Midbrain (tissue), 1 donor: ENCODE results near the gene UMAD1.
A peak's percentile ranks its signal among the peaks of the same experiment; 100 is the strongest.
"Not testable (repeated sequence)": the region's sequence is repeated elsewhere in the genome, so short reads cannot be mapped to it uniquely, and the experiment has no call there.

ENCODE experiments used
- DNase-seq: peaks from one replicate; lab custom pipeline; 2025; lab: John Stamatoyannopoulos, UW

The UMAD1 gene

DNA sequence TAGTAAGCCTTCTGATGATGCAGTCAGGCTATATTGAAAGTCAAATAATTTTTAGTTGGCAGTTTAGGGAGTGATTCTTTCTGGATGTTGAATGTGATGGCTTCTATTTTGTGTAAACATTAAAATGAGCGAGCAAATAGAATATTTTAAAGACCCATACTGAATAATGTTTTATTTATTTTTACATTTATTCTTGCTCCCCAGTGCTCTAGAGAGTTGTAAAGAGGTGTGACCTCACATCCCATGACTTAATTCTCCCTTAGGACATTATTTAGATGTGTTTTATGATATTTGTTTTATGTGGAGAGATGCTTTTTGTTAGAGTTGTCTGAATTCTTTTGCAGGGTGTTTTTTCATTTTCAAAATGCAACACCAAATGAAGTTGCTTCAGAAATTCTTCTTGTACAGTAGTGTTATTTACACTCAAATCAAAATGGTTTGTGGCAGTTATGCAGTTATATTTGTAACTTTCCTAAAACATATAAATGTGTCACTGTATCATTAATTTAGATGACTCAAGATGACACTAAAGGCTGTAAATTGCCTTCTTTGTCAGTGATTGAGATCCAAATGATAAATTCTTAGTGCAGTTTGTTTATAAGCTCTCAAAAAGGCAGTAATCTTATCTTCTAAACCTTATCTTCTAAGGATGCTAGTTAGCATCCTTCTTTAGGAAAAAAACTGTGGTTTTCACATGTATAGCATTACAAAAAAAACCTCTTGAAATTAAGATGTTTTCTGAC, 12.4 kb downstream of the UMAD1 start:
- DNase-seq = no peak

DNA sequence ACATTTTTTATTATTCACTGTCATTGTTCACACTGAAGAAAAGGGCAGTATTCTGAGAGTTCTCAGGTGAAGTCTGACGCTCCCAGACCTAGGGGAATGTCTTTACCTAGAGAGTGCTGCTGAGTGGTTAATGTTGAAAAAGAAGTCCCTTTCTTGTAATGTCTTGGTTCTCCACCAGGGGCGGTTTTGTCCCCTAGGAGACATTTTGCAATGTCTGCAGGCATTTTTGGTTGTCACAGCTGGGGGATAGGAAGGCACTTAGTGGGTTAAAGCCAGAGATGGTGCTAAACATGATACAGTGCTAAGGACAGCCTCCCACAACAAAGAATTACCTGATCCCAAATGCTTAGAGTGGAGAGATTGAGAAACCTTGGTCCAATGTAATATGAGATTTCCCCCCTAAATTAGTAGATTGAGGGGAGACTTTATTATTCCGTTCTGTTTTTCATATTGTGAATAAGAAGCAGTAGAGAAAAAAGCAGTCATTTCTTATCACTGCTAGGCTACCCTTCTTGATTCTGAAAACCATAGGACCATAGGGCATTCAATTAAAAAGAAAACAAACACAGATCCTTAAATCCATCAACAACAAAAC, 13.1 kb downstream of the UMAD1 start:
- DNase-seq = no peak

DNA sequence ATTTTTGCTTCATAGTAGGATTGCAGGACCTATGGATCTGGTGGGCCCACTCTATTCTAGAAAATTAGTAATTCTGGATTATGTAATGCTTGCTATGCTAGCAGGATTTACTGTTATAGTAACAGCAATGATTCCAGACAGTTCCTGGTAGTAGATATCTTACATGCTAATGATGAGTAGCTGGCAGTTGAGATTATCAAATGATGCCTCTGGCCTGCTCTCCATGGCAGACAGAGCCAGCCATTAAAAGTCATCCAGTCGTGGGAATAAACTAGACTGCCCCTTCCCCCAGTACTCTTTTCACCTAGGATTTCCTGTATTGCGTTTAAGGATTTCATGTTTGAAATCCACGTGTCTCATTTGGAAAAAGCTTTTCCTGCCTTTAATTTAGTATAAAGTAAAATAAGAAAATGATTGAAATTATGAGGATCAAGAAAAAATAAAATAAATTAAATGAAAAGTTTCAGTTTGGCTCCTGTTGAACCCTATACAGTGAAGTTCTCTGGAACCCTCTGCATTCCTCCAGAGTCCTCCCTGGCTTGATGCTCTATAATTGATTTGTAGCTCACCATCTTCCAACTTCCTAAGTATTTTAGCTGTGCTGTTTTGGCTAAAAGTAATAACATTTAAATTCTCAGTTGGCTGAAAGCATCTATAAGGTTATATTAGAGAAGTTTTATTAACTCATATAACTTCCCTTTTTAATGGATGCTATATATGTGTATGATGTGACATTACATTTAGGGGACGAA, 14.6 kb downstream of the UMAD1 start:
- no peak for DNase-seq

DNA sequence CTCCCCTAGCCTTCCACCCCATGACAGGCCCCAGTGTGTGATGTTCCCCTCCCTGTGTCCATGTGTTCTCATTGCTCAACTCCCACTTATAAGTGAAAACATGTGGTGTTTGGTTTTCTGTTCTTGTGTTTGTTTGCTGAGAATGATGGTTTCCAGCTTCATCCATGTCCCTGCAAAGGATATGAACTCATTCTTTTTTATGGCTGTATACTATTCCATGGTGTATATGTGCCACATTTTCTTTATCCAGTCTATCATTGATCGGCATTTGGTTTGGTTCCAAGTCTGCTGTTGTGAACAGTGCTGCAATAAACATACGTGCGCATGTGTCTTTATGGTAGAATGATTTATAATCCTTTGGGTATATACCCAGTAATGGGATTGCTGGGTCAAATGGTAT, 15.9 kb downstream of the UMAD1 start:
- DNase-seq = not testable (repeated sequence)

DNA sequence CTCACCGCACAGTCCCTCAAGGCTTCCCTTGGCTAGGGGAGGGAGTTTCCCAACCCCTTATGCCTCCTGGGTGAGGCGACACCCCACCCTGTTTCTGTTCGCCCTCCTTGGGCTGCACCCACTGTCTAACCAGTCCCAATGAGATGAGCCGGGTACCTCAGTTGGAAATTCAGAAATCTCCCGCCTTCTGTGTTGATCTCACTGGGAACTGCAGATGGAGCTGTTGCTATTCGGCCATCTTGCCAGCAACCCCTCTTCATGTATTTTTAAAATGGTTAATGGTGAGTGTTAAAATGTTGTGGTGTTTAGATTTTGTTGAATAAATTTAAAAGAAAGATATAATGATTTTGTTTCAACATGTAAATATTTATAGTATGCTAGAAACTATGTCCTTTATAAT, 22.0 kb downstream of the UMAD1 start:
- DNase-seq = no peak

DNA sequence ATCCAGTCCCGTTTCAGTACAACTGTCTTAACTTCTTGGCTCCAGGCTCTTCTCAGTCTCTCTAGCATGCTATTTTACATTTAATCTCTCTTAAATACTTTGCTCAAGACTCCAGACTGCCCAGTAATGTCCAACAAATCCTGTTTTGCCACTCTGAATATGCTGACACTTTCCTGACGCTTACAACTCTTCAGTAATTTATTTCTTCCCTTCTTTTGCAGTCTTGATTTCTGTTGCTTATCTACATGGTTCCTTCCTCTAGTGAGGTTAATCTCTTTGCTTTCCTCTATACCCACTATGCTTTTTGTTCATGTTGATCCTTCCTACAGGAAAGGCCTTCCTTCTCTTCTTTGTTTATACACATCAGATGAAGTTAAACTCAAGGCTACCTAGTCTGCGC, 23.7 kb downstream of the UMAD1 start:
- DNase-seq = no peak

DNA sequence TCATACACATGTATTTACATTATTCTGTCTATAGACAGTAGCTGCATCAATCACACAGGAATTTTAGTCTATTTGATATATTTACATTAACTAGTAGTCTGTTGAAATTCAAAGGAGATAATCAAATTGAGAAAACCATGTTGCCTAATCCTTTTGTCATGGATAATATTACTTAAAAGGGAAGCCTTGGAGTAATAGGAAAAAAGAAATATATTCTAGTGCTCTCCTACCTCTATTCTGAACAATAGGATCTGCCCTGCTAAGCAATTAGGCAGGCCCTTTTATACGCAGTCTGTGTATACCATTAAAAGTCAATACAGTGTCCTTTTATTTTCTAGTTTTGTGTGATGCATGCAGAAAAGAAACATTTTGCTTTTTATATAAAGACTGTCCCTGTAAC, 24.5 kb downstream of the UMAD1 start:
- DNase-seq = no peak

DNA sequence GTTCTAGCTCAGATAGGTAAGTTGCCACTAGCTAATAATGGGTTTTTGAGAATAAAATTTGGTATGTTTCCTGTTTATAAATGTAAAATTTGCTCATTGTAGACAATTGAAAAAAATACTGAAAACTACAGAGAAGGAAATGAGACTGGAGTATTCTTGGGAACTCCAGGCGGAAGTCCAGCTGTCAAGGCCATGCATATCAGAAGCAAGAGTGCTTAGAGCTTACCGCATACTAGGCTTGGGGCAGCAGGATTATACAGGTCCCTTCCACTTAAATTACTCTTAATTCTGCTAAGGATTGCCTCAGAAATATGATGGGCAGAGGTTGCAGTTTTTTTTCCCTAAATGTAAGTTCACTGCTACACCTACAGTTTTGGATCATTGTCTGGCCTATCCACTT, 26.6 kb downstream of the UMAD1 start:
- DNase-seq = no peak

DNA sequence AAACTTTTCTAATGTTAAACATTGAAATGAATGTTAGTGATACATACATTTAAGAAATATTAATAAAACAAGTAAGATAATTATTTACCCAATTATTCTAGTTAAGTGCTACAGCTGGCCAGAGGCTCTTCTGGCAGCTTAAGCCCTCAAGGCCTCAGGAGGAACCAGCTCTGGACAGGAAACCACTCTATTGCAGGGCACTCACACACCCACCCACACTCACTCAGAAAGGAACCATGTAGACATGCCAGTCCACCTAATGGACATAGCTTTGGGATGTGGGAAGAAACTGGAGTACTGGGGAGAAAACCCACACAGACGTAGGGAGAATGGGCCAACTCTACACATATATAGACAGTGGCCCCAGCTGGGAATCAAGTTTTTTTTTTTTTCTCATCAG, 28.2 kb downstream of the UMAD1 start:
- no peak for DNase-seq

DNA sequence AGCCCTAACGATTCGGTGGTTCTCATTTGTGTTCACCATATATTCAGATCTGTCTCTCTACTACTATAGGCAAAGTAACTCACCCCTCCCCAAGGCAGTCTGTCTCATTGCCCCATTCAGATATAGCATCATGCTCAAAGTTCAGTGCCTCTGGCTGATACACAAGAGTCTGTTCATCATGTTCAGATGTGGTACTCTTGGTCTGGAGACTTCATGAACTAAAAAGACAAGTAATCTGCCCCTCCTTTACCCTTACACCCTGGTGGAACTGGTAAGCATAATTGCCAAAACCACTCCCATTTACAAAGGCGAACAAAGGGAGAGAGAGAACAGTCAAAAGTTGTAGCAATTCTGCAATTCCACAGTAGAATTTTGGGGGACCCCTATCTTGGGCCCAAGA, 29.9 kb downstream of the UMAD1 start:
- DNase-seq = no peak

DNA sequence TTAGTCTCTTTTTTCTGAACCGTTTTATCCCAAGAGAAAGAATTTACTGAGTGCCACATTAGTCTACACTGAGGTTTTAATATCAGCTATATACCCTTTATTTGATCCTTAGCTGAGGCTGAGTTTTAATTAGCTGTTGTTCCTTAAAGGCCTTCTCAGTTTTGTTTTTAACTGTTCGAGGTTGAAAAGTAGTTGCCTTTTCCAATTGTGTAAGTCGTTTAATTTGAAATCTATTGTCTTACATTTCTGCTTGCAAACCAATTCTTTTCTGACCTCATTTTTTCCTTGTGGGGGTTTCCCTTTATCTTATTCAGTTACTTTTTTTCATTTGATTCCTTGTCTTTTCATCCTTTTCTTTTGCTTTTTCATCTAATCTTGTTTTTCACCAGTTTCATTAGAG, 30.8 kb downstream of the UMAD1 start:
- no peak for DNase-seq

DNA sequence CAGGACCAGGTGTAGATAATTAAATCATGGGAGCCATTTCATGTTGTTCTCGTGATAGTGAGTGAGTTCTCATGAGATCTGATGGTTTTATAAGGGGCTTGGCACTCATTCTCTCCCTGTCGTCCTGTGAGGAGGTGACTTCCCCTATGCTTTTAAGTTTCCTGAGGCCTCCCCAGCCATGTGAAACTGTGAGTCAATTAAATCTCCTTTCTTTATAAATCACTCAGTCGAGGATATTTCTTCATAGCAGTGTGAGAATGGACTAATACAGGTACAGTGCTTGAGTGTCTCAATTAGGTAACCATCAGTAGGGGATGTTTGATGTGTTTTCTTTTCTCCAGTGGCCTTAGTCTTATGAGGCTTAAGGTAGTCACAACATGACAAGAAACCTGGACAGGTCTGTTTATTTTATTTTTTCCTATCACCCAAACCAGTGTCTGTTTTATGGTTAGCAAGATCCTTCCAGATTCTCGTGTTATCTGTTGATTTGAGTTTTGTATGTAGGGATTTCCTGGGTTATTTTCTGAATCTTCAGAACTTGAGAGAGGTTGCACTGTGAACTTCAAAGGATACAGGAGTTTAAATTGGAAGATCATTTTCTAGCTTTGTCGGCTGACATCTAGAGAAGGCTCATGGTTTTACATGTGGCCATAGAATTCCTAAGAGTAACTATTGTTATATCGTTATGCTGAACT, 32.1 kb downstream of the UMAD1 start:
- DNase-seq = no peak

DNA sequence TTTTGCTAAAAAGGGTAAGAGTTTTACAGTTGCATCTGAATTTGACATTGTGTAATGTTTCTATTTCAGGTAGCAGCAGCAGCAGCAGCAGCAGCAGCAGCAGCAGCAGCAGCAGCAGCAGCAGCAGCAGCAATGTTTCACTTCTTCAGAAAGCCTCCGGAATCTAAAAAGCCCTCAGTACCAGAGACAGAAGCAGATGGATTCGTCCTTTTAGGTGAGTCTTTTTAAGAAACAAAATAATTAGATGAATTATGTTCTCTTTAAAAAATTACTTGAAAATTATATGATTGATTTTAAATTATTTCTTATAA, 32.6 kb downstream of the UMAD1 start:
- DNase-seq = no peak

DNA sequence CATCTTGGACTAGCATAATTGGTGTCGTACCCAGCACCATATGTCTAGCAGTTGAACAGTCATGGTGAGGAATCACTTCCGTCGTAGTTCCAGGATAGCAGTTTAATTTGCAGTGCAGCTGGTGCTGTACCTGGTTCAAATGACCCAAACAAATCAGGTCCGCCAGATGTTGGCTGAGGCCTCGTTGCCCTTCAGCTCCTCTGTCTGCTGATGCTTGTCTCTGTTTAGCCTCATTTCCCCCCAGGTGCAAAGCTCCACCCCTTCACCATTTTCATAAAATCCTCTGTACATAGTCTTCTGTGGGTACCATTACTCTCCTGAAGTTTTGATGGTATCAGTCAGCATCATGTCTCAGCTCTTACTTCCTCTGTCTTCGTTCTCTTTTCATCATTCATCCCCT, 35.1 kb downstream of the UMAD1 start:
- DNase-seq = no peak

DNA sequence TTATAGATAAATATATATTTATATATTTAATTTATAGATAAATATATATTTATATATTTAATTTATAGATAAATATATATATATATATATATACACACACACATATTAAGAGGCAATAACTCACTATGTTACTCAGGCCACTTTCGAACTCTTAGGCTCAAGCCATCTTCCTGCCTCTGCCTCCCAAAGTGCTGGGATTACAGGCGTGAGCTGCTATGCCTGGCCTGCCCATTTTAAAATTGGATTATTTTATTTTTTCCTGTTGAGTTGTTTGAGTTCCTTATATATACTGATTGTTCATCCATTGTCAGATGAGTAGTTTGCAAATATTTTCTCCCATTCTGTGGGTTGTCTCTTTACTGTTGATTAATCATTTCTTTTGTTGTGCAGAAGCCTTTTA, 39.1 kb downstream of the UMAD1 start:
- not testable (repeated sequence) for DNase-seq

DNA sequence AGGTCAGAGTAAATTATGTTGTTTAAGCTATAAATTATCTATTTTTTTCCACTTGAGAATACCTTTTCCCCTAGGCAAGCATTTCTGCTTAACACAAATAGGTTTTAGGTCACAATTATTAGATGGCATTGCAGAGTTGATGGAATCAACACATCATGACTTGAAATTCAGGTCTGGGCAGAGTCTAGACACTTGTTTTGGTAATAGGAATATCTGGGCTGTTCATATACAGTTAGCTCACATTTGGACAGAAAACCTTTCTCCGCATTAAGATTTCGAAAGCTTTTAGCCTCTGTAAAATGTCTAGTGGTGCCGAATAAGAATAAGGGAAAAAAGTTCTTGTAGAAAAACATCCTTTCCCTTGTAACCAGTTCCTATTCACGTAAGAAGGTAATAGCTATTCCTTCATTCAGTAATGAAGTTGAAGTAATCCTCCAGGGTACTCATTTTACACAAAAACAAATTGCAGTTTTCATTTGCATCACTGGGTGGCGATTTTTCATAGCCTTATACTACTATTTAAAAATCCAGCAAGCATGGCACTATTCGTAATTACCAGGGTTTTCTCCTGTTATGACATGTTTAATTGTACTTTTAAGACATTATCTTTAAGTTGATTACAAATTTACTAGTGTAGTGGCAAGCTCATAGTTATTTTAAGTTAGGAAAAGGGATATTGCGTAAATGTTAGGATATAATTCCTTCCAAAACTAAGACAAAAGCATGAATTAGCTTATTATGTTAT, 40.8 kb downstream of the UMAD1 start:
- peak; percentile 89 for DNase-seq

DNA sequence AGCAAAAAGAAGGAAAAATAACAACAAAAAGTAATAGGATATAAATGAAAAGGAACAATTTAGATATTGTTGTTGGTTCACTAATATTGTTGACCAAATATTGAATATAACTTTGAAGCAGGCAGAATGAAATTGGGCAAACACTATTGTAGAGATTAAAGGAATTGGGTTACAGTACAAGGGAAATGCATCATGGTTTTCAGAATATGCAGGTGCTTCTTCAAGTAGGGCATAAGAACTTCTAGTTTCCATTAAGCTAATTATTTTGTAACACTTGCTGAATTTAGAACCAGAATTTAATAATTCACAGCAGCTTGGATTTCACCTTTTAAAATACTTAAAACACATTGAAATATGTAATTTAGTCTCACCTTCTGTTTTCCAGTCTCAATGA, 41.4 kb downstream of the UMAD1 start:
- no peak for DNase-seq

DNA sequence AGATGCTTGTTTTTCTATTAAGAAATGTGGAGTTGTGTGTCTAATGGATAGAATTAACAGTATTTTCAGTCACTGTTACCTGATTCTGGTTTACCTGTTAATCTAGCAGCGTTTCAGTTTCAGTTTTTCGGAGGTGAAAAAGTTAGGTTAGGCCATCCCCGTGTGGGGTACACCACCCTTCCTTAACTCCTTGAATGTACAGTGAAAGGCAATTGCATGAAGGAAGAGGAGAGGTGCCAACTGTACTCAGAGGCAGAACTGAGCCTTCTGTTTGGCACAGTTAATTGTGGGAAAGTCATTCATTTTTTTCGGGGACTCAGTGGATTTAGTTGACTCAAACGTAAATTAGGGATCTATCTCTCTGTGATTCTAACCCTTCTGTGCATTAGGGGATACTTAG, 42.3 kb downstream of the UMAD1 start:
- DNase-seq = no peak

DNA sequence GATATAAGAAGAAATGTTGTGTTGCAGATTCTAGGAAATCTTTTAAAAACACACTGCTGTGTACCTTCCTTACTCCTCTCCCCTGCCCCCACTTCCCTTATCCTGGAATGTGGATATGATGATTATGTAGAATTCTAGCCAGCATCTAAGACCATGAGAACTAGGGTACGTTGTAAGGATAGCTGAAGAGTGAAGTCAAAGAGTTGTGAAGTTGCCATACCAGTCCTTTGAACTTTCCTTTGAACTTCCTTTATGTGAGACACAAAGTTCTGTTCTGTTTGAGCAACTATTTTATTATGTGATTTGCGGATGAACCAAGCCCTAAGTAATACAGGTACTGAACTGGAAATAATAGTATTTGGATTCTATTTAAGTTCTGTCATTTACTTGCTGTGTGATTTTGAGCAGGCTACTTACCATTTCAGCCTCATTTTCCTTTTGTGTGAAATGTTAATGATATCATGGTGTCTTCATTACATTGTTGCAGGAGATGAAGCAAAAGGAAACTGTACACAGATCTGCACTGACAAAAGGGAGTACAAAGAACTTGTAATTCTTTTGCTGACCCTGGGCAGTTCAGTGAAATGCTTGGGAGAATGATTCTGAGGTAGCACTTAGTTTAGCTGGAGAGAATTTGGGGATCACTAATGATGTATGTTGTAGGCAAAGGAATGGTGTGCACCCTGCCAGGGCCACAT, 46.4 kb downstream of the UMAD1 start:
- DNase-seq = no peak

DNA sequence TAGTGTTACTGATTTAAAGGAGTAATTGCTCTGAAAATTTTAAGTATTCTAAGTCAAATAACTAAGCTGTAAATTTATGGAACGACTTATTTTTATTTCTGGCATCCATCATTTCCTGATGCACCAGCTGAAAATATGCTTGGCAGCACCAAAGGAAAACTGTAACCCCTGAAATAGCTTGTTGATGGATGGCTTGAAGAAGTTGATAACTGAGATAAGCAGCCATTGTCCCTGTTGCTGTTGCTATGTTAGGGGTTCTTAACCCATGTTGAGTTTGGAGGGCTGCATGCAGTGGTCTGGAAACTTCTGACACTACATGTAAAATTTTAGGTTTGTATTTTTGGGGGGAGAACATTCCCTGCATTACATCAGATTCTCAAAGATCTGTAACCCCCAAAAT, 47.2 kb downstream of the UMAD1 start:
- no peak for DNase-seq

DNA sequence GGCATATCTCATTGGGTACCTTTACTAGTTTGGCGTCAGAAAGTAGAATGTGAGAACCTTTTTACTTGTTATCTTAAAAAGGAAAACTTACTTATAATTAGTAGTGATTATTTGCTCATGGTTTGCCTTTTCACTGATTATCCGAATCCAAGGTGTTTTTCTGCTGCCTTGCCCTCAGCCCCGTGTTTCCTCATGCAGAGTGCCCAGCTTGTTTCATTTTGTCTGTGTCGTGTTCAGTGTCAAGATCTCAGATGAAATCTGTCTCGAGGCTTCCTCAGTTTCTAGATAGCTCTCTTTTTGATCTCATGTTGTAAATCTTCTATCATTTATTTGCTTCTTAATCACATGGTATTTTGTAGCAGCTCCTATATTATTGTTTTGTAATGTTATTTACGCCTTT, 47.8 kb downstream of the UMAD1 start:
- DNase-seq = no peak

DNA sequence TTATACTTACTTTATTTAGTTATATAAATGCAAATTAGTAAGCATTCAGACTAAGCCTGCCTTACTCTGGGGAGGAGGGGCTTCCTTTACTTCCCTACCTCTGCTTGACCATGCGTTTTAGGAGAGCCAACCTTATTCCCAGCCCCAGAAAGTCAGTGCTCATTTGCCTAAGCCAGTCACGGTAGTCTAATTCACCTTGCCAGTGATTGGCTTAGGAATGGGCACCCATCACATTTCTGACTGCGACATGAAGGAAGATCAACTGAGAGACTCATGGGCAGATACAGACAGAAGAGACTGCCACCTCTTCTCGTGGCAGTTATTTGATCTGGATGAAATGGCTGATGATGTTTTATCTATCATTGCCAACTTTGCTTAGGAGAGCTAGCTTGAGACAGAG, 48.4 kb downstream of the UMAD1 start:
- no peak for DNase-seq
